Tibial artery (tissue), 4 donors: ENCODE results near the gene N4BP3.

Experiments
- DNase-seq, 2 donors: peaks; one replicate each; pipeline ENCODE4 v3.0.0-alpha.2; 2019
- H3K27ac ChIP-seq, 2 donors: fragments of 200-600 bp; sonication (generic) in 1 of 2; 1 replicate in 1 of 2; 2 replicates in 1 of 2; pipeline ENCODE4 v1.5.1; 2018 to 2019; ENCODE audit warnings: mild to moderate bottlenecking in 1 of 2
- H3K27me3 ChIP-seq, 2 donors: fragments of 200-600 bp; sonication (generic) in 1 of 2; one replicate each; pipeline versions ENCODE4 v1.5.1 to v1.6.0; 2016 to 2019
- H3K36me3 ChIP-seq, 3 donors: fragments of 200-600 bp; sonication (generic) in 2 of 3; one replicate each; pipeline ENCODE4 v1.5.1; 2016 to 2019; ENCODE audit warnings: mild to moderate bottlenecking in 2 of 3
- H3K4me1 ChIP-seq, 4 donors: fragments of 200-600 bp; sonication (generic) in 2 of 4; 1 replicate in 3 of 4; 2 replicates in 1 of 4; pipeline ENCODE4 v1.5.1; 2016 to 2019
- H3K4me3 ChIP-seq, 2 donors: fragments of 200-600 bp; sonication (generic) in 1 of 2; 1 replicate in 1 of 2; 2 replicates in 1 of 2; pipeline ENCODE4 v1.5.1; 2018 to 2019; ENCODE audit warnings: mild to moderate bottlenecking in 2 of 2
- H3K9me3 ChIP-seq, 3 donors: fragments of 200-600 bp; sonication (generic) in 1 of 3; one replicate each; pipeline ENCODE4 v1.5.1; 2016 to 2019
- intact Hi-C: fragments of 100-400 bp; cut with DNase I; formaldehyde crosslinking; loops from one replicate; pipeline ENCODE4 v1.15.0; 2023; ENCODE audit warnings: low total_unique reads
- TF ChIP-seq, protein P1 (sequence below), 2 experiments: fragments of 200-600 bp in 1 of 2; fragments of 450-650 bp in 1 of 2; IDR thresholded peaks; one replicate each; pipeline ENCODE4 v1.5.1; 2017 to 2019; ENCODE audit warnings: antibody characterized with exemption in 2 of 2, mild to moderate bottlenecking in 1 of 2, moderate library complexity in 1 of 2

Gene N4BP3

DNA sequence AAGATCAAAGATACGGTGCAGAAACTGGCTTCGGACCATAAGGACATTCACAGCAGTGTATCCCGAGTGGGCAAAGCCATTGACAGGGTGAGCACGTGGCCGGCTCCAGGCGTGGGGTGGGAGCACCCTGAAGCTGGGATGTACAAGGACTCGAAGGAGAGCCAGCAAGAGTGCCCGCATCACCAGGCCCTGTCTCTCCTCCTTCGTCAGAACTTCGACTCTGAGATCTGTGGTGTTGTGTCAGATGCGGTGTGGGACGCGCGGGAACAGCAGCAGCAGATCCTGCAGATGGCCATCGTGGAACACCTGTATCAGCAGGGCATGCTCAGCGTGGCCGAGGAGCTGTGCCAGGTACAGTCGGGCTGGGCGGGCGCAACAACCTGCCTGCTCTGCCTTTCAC lies 29.3 kb downstream of the N4BP3 start:
- intact Hi-C loops = no loop called here
- Histone ChIP-seq H3K4me3 (no peak overlapping the region), H3K27me3 (no peaks in the 10 kb centered on the region), H3K27ac (no peak overlapping the region), H3K36me3 (peaks cover 52 to 94% (median 61%) of the 10 kb centered on the region in 3 donors), H3K9me3 (no peaks in the 10 kb centered on the region), H3K4me1 (no peaks in the 10 kb centered on the region)
- DNase-seq = no peak
- TF ChIP-seq, protein P1, sequence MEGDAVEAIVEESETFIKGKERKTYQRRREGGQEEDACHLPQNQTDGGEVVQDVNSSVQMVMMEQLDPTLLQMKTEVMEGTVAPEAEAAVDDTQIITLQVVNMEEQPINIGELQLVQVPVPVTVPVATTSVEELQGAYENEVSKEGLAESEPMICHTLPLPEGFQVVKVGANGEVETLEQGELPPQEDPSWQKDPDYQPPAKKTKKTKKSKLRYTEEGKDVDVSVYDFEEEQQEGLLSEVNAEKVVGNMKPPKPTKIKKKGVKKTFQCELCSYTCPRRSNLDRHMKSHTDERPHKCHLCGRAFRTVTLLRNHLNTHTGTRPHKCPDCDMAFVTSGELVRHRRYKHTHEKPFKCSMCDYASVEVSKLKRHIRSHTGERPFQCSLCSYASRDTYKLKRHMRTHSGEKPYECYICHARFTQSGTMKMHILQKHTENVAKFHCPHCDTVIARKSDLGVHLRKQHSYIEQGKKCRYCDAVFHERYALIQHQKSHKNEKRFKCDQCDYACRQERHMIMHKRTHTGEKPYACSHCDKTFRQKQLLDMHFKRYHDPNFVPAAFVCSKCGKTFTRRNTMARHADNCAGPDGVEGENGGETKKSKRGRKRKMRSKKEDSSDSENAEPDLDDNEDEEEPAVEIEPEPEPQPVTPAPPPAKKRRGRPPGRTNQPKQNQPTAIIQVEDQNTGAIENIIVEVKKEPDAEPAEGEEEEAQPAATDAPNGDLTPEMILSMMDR (IDR thresholded peaks at IDR 0.05) = no peak

DNA sequence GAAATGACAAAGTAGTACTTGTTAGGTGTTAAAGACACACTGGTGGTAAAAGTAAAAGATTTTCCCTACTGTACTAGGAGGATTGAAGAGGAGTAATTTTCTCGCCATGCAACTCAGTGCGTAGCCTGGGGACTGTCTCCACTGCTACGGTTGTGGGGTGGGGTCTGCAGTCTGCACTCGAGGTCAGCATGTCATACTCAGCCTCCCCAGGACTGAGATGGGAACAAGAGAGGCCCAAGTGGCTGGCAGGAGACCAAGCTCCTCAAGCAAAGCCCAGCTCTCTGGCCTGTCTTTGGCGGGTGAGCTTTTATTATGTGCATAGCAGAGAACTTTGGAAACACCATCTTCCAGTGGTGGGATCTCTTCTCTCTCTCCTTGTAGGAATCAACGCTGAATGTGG lies 29.9 kb downstream of the N4BP3 start:
- no peaks in the 10 kb centered on the region for H3K9me3 ChIP-seq
- TF ChIP-seq, protein P1 (IDR thresholded peaks at IDR 0.05) = no peak
- H3K27me3 ChIP-seq = no peaks in the 10 kb centered on the region
- no peak for DNase-seq
- intact Hi-C loops = no loop called here
- no peaks in the 10 kb centered on the region for H3K4me1 ChIP-seq
- H3K27ac ChIP-seq = no peak overlapping the region
- H3K4me3 ChIP-seq = no peak overlapping the region
- peaks cover 58 to 94% (median 67%) of the 10 kb centered on the region in 3 donors for H3K36me3 ChIP-seq

DNA sequence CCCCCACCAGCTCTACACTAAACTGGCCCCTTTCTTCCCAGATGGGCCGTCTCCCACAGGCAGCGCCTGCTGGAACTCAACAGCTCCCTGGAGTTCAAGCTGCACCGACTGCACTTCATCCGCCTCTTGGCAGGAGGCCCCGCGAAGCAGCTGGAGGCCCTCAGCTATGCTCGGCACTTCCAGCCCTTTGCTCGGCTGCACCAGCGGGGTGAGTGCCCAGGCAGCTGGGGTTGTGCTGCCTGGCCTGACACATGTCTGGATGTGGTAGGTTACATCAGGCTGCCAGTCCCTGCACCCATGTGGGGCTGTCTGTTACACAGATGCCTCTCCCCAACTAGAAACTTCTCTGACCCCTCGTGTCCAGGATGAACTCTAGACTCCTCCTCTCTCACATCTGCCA lies 30.6 kb downstream of the N4BP3 start:
- TF ChIP-seq, protein P1 (IDR thresholded peaks at IDR 0.05) = no peak
- Histone ChIP-seq H3K27me3 (no peaks in the 10 kb centered on the region), H3K27ac (no peak overlapping the region), H3K9me3 (no peaks in the 10 kb centered on the region), H3K4me1 (no peaks in the 10 kb centered on the region), H3K4me3 (no peak overlapping the region), H3K36me3 (peaks cover 64 to 97% (median 73%) of the 10 kb centered on the region in 3 donors)
- intact Hi-C loops = no loop called here
- DNase-seq = no peak

DNA sequence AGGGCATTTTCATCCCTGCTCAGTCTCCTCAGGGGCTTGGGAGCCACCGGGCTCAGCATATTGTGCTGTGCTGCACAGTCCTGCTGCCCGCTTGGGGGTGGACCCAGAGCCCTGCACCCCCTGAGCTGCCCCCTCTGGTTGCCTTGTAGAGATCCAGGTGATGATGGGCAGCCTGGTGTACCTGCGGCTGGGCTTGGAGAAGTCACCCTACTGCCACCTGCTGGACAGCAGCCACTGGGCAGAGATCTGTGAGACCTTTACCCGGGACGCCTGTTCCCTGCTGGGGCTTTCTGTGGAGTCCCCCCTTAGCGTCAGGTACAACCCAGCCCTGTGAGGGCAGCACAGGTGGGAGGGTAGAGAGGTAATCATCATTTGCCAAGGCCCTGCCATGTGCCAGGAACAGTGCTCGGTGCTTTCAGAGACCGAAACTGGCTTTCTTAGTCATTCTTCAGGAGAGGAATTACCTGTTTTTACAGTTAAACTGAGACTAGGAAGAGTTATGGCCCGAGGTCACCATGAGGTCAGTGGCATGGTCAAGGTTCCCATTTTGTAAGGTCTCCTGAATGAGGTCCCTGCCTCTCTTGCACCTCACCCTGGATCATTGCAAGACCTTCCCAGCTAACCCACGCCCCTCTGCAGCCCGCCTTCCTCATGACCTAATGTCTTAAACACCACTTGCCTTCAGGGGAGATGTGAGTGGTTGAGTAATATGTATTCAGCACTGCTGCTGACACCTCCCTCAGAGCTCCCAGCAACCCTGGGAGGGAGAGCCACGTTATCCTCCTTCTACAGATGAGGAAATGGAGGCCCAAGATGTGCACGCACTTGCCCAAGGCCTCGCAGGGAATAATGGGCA lies 32.9 kb downstream of the N4BP3 start:
- H3K36me3 ChIP-seq = peaks cover 64 to 100% (median 88%) of the 10 kb centered on the region in 3 donors
- H3K4me3 ChIP-seq = no peak overlapping the region
- no peaks in the 10 kb centered on the region for H3K27me3 ChIP-seq
- no peak overlapping the region for H3K27ac ChIP-seq
- no peaks in the 10 kb centered on the region for H3K9me3 ChIP-seq
- TF ChIP-seq, protein P1 (IDR thresholded peaks at IDR 0.05) = peak; percentile 29 to 40
- intact Hi-C loops = no loop called here
- H3K4me1 ChIP-seq = no peaks in the 10 kb centered on the region
- DNase-seq = no peak

DNA sequence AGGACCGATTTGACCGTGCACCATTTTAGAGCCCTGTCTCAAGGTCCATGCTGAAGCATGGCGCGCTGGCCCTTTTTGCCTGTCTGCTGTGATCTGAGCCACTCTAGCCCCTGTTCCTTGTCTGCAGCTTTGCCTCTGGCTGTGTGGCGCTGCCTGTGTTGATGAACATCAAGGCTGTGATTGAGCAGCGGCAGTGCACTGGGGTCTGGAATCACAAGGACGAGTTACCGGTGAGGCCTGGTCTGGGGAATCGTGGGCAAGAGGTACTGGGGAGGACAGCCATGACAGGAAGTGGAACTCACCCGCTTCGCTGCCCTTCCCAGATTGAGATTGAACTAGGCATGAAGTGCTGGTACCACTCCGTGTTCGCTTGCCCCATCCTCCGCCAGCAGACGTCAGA lies 34.1 kb downstream of the N4BP3 start:
- no peak overlapping the region for H3K27ac ChIP-seq
- TF ChIP-seq, protein P1 (IDR thresholded peaks at IDR 0.05) = no peak
- DNase-seq = no peak
- no peak overlapping the region for H3K4me3 ChIP-seq
- peaks cover 57 to 92% (median 80%) of the 10 kb centered on the region in 3 donors for H3K36me3 ChIP-seq
- H3K9me3 ChIP-seq = no peaks in the 10 kb centered on the region
- H3K4me1 ChIP-seq = peaks cover 0 to 8% (median 4%) of the 10 kb centered on the region in 4 donors
- no peaks in the 10 kb centered on the region for H3K27me3 ChIP-seq
- intact Hi-C loops = no loop called here
